ENCODE measurements around the gene RAD51C. TPM values are rescaled to one million over a fixed set of nuclear protein-coding genes. Genes with fewer than 3 reads are reported as not detected.

The RAD51C gene
- total RNA-seq, 1 donor from 2014 or later: 67.6 TPM

- no peaks in the 10 kb centered on the region for H3K36me3 Mint-ChIP-seq
- peaks cover 7% of the 10 kb centered on the region for H3K4me1 Mint-ChIP-seq
- H3K27me3 Mint-ChIP-seq (ENCODE audit: insufficient read depth, low read depth): peaks cover 3% of the 10 kb centered on the region
- Histone ChIP-seq H3K4me1 (peaks cover 10% of the 10 kb centered on the region), H2AFZ (replicated peaks) (no peak overlapping the region), H3K4me2 (no peak overlapping the region), H3K9ac (no peak overlapping the region), H3F3A (ENCODE audit: low read depth) (no peaks in the 10 kb centered on the region), H3K79me2 (ENCODE audit: low read depth) (no peaks in the 10 kb centered on the region), H3K9me3 (ENCODE audit: low read depth) (no peaks in the 10 kb centered on the region), H3K27ac (no peak overlapping the region), H3K36me3 (no peaks in the 10 kb centered on the region), H3K4me3 (no peak overlapping the region), H3K27me3 (no peaks in the 10 kb centered on the region), H4K20me1 (ENCODE audit: low read depth) (no peaks in the 10 kb centered on the region)
- no peaks in the 10 kb centered on the region for H3K9me3 Mint-ChIP-seq
- no peak overlapping the region for H3K4me3 Mint-ChIP-seq
- H3K27ac Mint-ChIP-seq: no peak overlapping the region
- DNase-seq (ENCODE audit: low spot score): no peak
- TF ChIP-seq EZH2 (IDR thresholded peaks at IDR 0.05) (no peak), EZH2phosphoT487 (IDR thresholded peaks at IDR 0.05) (no peak)
- TF ChIP-seq, protein P1, sequence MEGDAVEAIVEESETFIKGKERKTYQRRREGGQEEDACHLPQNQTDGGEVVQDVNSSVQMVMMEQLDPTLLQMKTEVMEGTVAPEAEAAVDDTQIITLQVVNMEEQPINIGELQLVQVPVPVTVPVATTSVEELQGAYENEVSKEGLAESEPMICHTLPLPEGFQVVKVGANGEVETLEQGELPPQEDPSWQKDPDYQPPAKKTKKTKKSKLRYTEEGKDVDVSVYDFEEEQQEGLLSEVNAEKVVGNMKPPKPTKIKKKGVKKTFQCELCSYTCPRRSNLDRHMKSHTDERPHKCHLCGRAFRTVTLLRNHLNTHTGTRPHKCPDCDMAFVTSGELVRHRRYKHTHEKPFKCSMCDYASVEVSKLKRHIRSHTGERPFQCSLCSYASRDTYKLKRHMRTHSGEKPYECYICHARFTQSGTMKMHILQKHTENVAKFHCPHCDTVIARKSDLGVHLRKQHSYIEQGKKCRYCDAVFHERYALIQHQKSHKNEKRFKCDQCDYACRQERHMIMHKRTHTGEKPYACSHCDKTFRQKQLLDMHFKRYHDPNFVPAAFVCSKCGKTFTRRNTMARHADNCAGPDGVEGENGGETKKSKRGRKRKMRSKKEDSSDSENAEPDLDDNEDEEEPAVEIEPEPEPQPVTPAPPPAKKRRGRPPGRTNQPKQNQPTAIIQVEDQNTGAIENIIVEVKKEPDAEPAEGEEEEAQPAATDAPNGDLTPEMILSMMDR (IDR thresholded peaks at IDR 0.05): no peak
Observed at GRCh38 chr17:58667934-58668597, 24.3 kb upstream of the RAD51C start.

DNA sequence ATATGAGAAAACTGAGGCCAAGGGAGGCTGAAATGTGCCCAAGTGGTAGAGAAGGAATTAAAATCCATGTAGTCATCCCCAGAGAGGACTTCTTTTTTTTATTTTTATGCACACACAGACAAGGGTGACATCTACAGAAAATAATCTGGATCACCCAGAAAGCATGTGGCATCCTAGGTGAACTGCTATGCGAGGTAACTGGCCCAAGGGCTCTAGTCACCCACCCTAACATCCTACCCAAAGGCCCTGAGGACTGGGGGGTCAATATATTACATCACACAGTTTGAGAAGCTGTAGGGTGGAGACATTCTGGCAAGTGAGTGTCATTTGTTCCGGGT is 23.8 kb upstream of the RAD51C start:
- Mint-ChIP-seq H3K27ac (no peak overlapping the region), H3K27me3 (ENCODE audit: insufficient read depth, low read depth) (peaks cover 3% of the 10 kb centered on the region)
- DNase-seq (ENCODE audit: low spot score): no peak

DNA sequence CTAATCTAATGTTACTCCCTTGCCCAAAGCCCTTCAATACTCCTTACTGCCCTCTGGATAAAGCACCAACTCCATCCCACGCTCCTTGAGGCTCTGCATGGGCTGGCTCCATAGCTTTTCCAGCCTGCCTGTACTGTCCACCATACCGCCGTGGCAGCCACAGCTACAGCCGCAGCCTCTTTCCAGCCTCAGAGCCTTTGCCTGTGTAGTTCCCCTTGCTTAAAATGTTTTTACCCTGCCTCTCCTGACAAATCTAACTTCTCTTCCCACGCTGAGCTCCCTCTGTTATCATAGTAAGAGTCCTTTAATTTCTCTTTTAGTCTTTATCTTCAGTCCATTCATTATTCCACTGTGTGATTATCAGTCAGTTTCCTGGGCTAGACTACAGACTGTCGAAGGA is 22.5 kb upstream of the RAD51C start:
- Mint-ChIP-seq H3K9me3 (no peaks in the 10 kb centered on the region), H3K4me3 (no peak overlapping the region), H3K4me1 (peaks cover 7% of the 10 kb centered on the region), H3K27ac (no peak overlapping the region), H3K27me3 (ENCODE audit: insufficient read depth, low read depth) (peaks cover 3% of the 10 kb centered on the region), H3K36me3 (no peaks in the 10 kb centered on the region)
- DNase-seq (ENCODE audit: low spot score): no peak
- TF ChIP-seq EZH2 (IDR thresholded peaks at IDR 0.05) (no peak), EZH2phosphoT487 (IDR thresholded peaks at IDR 0.05) (no peak)
- TF ChIP-seq, protein P1 (IDR thresholded peaks at IDR 0.05): no peak
- Histone ChIP-seq H2AFZ (replicated peaks) (peak overlapping the region; percentile 68), H3K9ac (no peak overlapping the region), H3K4me1 (peaks cover 10% of the 10 kb centered on the region), H3K36me3 (no peaks in the 10 kb centered on the region), H3K4me3 (no peak overlapping the region), H3F3A (ENCODE audit: low read depth) (no peaks in the 10 kb centered on the region), H3K9me3 (ENCODE audit: low read depth) (no peaks in the 10 kb centered on the region), H3K27me3 (no peaks in the 10 kb centered on the region), H4K20me1 (ENCODE audit: low read depth) (no peaks in the 10 kb centered on the region), H3K4me2 (no peak overlapping the region), H3K27ac (no peak overlapping the region), H3K79me2 (ENCODE audit: low read depth) (no peaks in the 10 kb centered on the region)

More for the DNA sequence above, 23.8 kb upstream of the RAD51C start:
- Histone ChIP-seq H2AFZ (replicated peaks) (no peak overlapping the region), H4K20me1 (ENCODE audit: low read depth) (no peaks in the 10 kb centered on the region), H3F3A (ENCODE audit: low read depth) (no peaks in the 10 kb centered on the region), H3K9ac (no peak overlapping the region), H3K4me1 (peaks cover 10% of the 10 kb centered on the region), H3K79me2 (ENCODE audit: low read depth) (no peaks in the 10 kb centered on the region), H3K36me3 (no peaks in the 10 kb centered on the region), H3K4me3 (no peak overlapping the region), H3K27ac (no peak overlapping the region), H3K27me3 (no peaks in the 10 kb centered on the region), H3K9me3 (ENCODE audit: low read depth) (no peaks in the 10 kb centered on the region), H3K4me2 (no peak overlapping the region)
- TF ChIP-seq EZH2phosphoT487 (IDR thresholded peaks at IDR 0.05): no peak
- no peak for TF ChIP-seq EZH2 (IDR thresholded peaks at IDR 0.05)
- TF ChIP-seq, protein P1 (IDR thresholded peaks at IDR 0.05): no peak
- H3K9me3 Mint-ChIP-seq: no peaks in the 10 kb centered on the region
- H3K4me3 Mint-ChIP-seq: no peak overlapping the region
- peaks cover 7% of the 10 kb centered on the region for H3K4me1 Mint-ChIP-seq
- no peaks in the 10 kb centered on the region for H3K36me3 Mint-ChIP-seq

Measured in neural progenitor cell (in vitro differentiated cells).